K562 (cell line): ENCODE data around the gene SLC66A2. TPM values are rescaled to one million over a fixed set of nuclear protein-coding genes. Genes with fewer than 3 reads are reported as not detected.

Source experiments
- ATAC-seq: fragments of 200-7000 bp; cut with Tn5 transposase; 3 replicates; pipeline ENCODE4 v1.9.1; 2020; ENCODE audit warnings: moderate library complexity
- BruUV-seq: library from RNA; stranded (reverse); fragments of 400-500 nt; replicated peaks from 2 replicates; lab custom pipeline; 2021; lab: Mats Ljungman, UMichigan
- CTCF ChIA-PET: fragments of 300-600 bp; formaldehyde crosslinking; extraction: SDS; loops from one replicate; lab custom pipeline; 2021; ENCODE audit warnings: low intra/inter-chr PET ratio; lab: Yijun Ruan, JAX
- POLR2A ChIA-PET: fragments of 300-600, 350-650 bp; sonication (Branson Sonifier 250); formaldehyde crosslinking; extraction: SDS; loops from one replicate; lab custom pipeline; 2021; ENCODE audit warnings: antibody characterized with exemption, inconsistent platforms; lab: Yijun Ruan, JAX
- DNase-seq, 4 experiments: peaks; one replicate each; pipeline versions ENCODE4 v3.0.0 to v3.0.0-alpha.2; 2011 to 2018; ENCODE audit warnings: low spot score in 3 of 4, mixed read lengths in 3 of 4; ENCODE audit errors: extremely low read depth in 1 of 4
- FAIRE-seq: peaks from 2 replicates; lab custom pipeline; 2011; peaks lifted over from hg19 to GRCh38; lab: Jason Lieb, UNC
- H2AFZ ChIP-seq: 2 replicates; pipeline ENCODE4 v1.6.0; 2011; ENCODE audit warnings: low read depth, low read length, control low read depth, inconsistent platforms
- H3K27ac ChIP-seq: fragments of 200-600 bp; 3 replicates; pipeline ENCODE4 v1.8.0; 2011; ENCODE audit warnings: low read depth, mild to moderate bottlenecking, control low read depth, inconsistent platforms, low read length, moderate library complexity, mixed read lengths; ENCODE audit errors: extremely low read depth
- H3K27me3 ChIP-seq, 2 experiments: fragments of 300-600 bp in 1 of 2; 2 replicates in 1 of 2; 3 replicates in 1 of 2; pipeline versions ENCODE4 v1.6.0 to v1.8.0; 2011; ENCODE audit warnings: inconsistent platforms in 2 of 2, low read length in 2 of 2, mild to moderate bottlenecking in 1 of 2, mixed read lengths in 1 of 2, moderate library complexity in 1 of 2; ENCODE audit not compliant: control insufficient read depth in 2 of 2, insufficient read depth in 2 of 2
- H3K36me3 ChIP-seq: fragments of 300-600 bp; 3 replicates; pipeline ENCODE4 v1.8.0; 2011; ENCODE audit warnings: mild to moderate bottlenecking, low read length, inconsistent platforms; ENCODE audit not compliant: control insufficient read depth, insufficient read depth
- H3K4me1 ChIP-seq, 2 experiments: fragments of 200-600 bp in 1 of 2; replicated peaks in 1 of 2; 2 replicates in 1 of 2; 3 replicates in 1 of 2; pipeline versions ENCODE4 v1.5.1 to v1.8.0; 2011; ENCODE audit warnings: inconsistent platforms in 2 of 2, low read length in 2 of 2, mild to moderate bottlenecking in 1 of 2, mixed read lengths in 1 of 2, moderate library complexity in 1 of 2; ENCODE audit not compliant: control insufficient read depth in 2 of 2, insufficient read depth in 2 of 2
- H3K4me2 ChIP-seq: 2 replicates; pipeline ENCODE4 v1.6.1; 2011; ENCODE audit warnings: low read length, control low read depth, inconsistent platforms, mixed read lengths; ENCODE audit not compliant: insufficient read depth
- H3K4me3 ChIP-seq: fragments of 200-600 bp; sonication (generic), shearing (Covaris generic); 2 replicates; pipeline ENCODE4 v1.5.1; 2016; ENCODE audit warnings: control low read depth, inconsistent platforms
- H3K79me2 ChIP-seq: fragments of 200-600 bp; 3 replicates; pipeline ENCODE4 v1.8.0; 2011; ENCODE audit warnings: low read length, inconsistent platforms; ENCODE audit not compliant: control insufficient read depth, insufficient read depth
- H3K9ac ChIP-seq, 2 experiments: 2 replicates each; pipeline versions ENCODE4 v1.6.0 to v1.6.1; 2011; ENCODE audit warnings: low read depth in 2 of 2, low read length in 2 of 2, control low read depth in 1 of 2, inconsistent platforms in 1 of 2, mild to moderate bottlenecking in 1 of 2, mixed read lengths in 1 of 2; ENCODE audit not compliant: insufficient read depth in 1 of 2
- H3K9me1 ChIP-seq: one replicate; pipeline ENCODE4 v1.6.0; 2011; ENCODE audit warnings: inconsistent platforms, mild to moderate bottlenecking, low read length, moderate library complexity; ENCODE audit not compliant: control insufficient read depth, insufficient read depth
- H3K9me3 ChIP-seq: replicated peaks from 2 replicates; pipeline ENCODE4 v1.5.1; 2011; ENCODE audit warnings: low read depth, low read length, inconsistent platforms; ENCODE audit not compliant: control insufficient read depth, insufficient read depth
- H4K20me1 ChIP-seq: replicated peaks from 2 replicates; pipeline ENCODE4 v1.6.1; 2011; ENCODE audit warnings: low read length, inconsistent platforms, mixed read lengths; ENCODE audit not compliant: control insufficient read depth, insufficient read depth
- FOXA1 ChIP-seq: fragments of 450-650 bp; IDR thresholded peaks from 2 replicates; pipeline ENCODE4 v1.6.1; 2016; ENCODE audit warnings: mild to moderate bottlenecking, borderline replicate concordance
- ZNF124 ChIP-seq: sonication (generic); formaldehyde crosslinking; IDR thresholded peaks from 2 replicates; pipeline ENCODE4 v1.8.1; 2022; ENCODE audit warnings: missing genetic modification reagents
- whole genome bisulfite sequencing: fragments of 100-300 bp; shearing (Covaris generic); methylation state at CpG from one replicate; pipeline ENCODE4 v1.1.6; 2016; ENCODE audit warnings: low coverage, mixed read lengths; ENCODE audit not compliant: insufficient coverage; ENCODE audit errors: missing lambda C conversion rate; 5-methylcytosine and 5-hydroxymethylcytosine counted together
- in situ Hi-C: fragments of 300-500 bp; cut with MboI; formaldehyde crosslinking; loops from 4 replicates; pipeline ENCODE4 v1.15.0; 2018; ENCODE audit warnings: inconsistent platforms, mixed read lengths
- intact Hi-C: fragments of 100-400 bp; cut with micrococcal nuclease; formaldehyde crosslinking; loops from 2 replicates; pipeline ENCODE4 v1.14.2; 2022
- polyA plus RNA-seq, 8 experiments: library from polyadenylated mRNA; depleted of rRNA in 4 of 8; stranded (reverse) in 5 of 8; unstranded in 3 of 8; fragments of >200 nt; fragmentation: Nextera tagmentation in 2 of 8; fragmentation: Illumina TruSeq in 1 of 8; extraction: Ambion mirVana in 2 of 8; extraction: Trizol in 1 of 8; gene quantifications; 2 replicates each; pipeline versions ENCODE4 v1.2.1 to v1.2.3, GENCODE V29; 2011 to 2014; ENCODE audit warnings: inconsistent platforms in 1 of 8, missing spikeins in 1 of 8
- total RNA-seq, 7 experiments: library from RNA; depleted of rRNA in 6 of 7; stranded (reverse); fragments of >200 nt in 6 of 7; fragmentation: Illumina TruSeq in 2 of 7; extraction: Trizol in 2 of 7; gene quantifications; 2 replicates each; pipeline versions ENCODE4 v1.2.1 to v1.2.3, GENCODE V29; 2011 to 2021; ENCODE audit warnings: low replicate concordance in 1 of 7
- TF ChIP-seq, protein P1 (sequence below): sonication (generic); formaldehyde crosslinking; IDR thresholded peaks from 2 replicates; pipeline ENCODE4 v1.8.1; 2023; ENCODE audit warnings: mild to moderate bottlenecking, missing genetic modification reagents
- TF ChIP-seq, protein P2 (sequence below), 2 experiments: IDR thresholded peaks in 1 of 2; conservative IDR thresholded peaks in 1 of 2; 2 replicates each; pipeline ENCODE4 v1.6.1; 2016; ENCODE audit warnings: low read depth in 2 of 2, mild to moderate bottlenecking in 1 of 2, missing compliant biosample characterization in 1 of 2, missing genetic modification characterization in 1 of 2, moderate library complexity in 1 of 2

Gene SLC66A2
- total and polyA plus RNA-seq, 9 of the 15 experiments (the other 6 are each of a cell fraction or from before 2014, with no cell fraction given): 0.25 to 17.5 (median 5.6) TPM

DNA sequence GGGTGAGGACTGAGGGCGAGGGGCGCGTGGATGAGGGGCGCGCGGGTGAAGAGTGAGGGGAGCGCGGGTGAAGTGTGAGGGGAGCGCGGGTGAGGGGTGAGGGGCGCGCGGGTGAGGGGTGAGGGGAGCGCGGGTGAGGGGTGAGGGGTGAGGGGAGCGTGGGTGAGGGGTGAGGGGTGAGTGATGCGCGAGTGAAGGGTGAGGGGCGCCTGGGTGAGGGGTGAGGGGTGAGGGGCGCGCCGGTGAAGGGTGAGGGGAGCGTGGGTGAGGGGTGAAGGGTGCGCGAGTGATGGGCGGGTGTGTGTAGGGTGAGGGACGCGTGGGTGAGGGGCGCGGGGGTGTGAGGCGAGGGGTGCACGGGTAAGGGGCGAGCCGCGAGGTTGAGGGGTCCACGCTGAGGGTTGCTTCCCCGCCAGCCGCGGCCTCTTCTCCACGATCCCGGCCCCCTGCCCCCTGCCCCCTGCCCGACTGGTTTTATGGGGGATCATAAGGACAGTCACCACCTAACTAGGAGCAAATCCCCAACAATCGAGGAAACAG lies 1.1 kb upstream of the SLC66A2 start:
- CTCF ChIA-PET: no interaction called here

More for the DNA sequence above, 1.1 kb upstream of the SLC66A2 start:
- H3K9me1 ChIP-seq: no peaks in the 10 kb centered on the region
- H3K79me2 ChIP-seq: peaks cover 8% of the 10 kb centered on the region; the same call in 1 of the 3 replicates
- H3K9ac ChIP-seq: peak overlapping the region in 1 of 2 experiments; percentile 90; a peak in 1 of 4 replicates
- peak overlapping the region; percentile 52; the same call in 1 of the 2 replicates for H3K4me3 ChIP-seq
- peaks cover 6 to 28% of the 10 kb centered on the region in 2 experiments; a peak in 4 of 5 replicates for H3K4me1 ChIP-seq
- no peaks in the 10 kb centered on the region for H3K27me3 ChIP-seq
- no peaks in the 10 kb centered on the region for H3K9me3 ChIP-seq
- POLR2A ChIA-PET: interaction anchor here (1.6 kb wide), 1 partner anchor 10 kb away, joined by 3 read pairs; no protein-coding TSS in a partner anchor
- ATAC-seq: no peak
- in situ Hi-C loops: no loop called here
- no peak overlapping the region for H3K4me2 ChIP-seq
- WGBS: 100% methylated on average over 1 of the region's 43 CpGs
- H4K20me1 ChIP-seq: no peaks in the 10 kb centered on the region
- FAIRE-seq: no peak
- no peak for DNase-seq
- no peak overlapping the region for H3K27ac ChIP-seq
- peak overlapping the region; percentile 89; the same call in 1 of the 2 replicates for H2AFZ ChIP-seq
- BruUV-seq: no TSS peak
- no peaks in the 10 kb centered on the region for H3K36me3 ChIP-seq
- TF ChIP-seq, protein P1, sequence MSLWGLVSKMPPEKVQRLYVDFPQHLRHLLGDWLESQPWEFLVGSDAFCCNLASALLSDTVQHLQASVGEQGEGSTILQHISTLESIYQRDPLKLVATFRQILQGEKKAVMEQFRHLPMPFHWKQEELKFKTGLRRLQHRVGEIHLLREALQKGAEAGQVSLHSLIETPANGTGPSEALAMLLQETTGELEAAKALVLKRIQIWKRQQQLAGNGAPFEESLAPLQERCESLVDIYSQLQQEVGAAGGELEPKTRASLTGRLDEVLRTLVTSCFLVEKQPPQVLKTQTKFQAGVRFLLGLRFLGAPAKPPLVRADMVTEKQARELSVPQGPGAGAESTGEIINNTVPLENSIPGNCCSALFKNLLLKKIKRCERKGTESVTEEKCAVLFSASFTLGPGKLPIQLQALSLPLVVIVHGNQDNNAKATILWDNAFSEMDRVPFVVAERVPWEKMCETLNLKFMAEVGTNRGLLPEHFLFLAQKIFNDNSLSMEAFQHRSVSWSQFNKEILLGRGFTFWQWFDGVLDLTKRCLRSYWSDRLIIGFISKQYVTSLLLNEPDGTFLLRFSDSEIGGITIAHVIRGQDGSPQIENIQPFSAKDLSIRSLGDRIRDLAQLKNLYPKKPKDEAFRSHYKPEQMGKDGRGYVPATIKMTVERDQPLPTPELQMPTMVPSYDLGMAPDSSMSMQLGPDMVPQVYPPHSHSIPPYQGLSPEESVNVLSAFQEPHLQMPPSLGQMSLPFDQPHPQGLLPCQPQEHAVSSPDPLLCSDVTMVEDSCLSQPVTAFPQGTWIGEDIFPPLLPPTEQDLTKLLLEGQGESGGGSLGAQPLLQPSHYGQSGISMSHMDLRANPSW: no peak
- TF ChIP-seq FOXA1 (no peak), ZNF124 (CRISPR knock-in tag) (no peak)
- TF ChIP-seq, protein P2, sequence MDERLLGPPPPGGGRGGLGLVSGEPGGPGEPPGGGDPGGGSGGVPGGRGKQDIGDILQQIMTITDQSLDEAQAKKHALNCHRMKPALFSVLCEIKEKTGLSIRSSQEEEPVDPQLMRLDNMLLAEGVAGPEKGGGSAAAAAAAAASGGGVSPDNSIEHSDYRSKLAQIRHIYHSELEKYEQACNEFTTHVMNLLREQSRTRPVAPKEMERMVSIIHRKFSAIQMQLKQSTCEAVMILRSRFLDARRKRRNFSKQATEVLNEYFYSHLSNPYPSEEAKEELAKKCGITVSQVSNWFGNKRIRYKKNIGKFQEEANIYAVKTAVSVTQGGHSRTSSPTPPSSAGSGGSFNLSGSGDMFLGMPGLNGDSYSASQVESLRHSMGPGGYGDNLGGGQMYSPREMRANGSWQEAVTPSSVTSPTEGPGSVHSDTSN (CRISPR knock-in tag; IDR thresholded peaks at IDR 0.05; ENCODE audit: low read depth): no peak
- TF ChIP-seq, protein P2 (tag; conservative IDR thresholded peaks at IDR 0.05; ENCODE audit: low read depth): no peak
- intact Hi-C loops: no loop called here
